H1 (cell line): ENCODE measurements around the gene PTPRH. TPM values are rescaled to one million over a fixed set of nuclear protein-coding genes. Genes with fewer than 3 reads are reported as not detected.

Experiments
- CTCF ChIA-PET: fragments of 300-600 bp; sonication (Branson Sonifier 250); formaldehyde crosslinking; loops from one replicate; lab custom pipeline; 2021; ENCODE audit not compliant: partially characterized antibody; lab: Charles Lee
- POLR2A ChIA-PET: fragments of 300-600 bp; sonication (Branson Sonifier 250); formaldehyde crosslinking; loops from one replicate; lab custom pipeline; 2021; ENCODE audit warnings: inconsistent platforms; ENCODE audit not compliant: partially characterized antibody; lab: Charles Lee
- DNase-seq, 2 experiments: peaks; one replicate each; pipeline versions ENCODE4 v3.0.0 to v3.0.0-alpha.2; 2010 to 2022; ENCODE audit warnings: low spot score in 2 of 2, low read depth in 1 of 2, mixed read lengths in 1 of 2
- FAIRE-seq: peaks from 2 replicates; lab custom pipeline; 2011; peaks lifted over from hg19 to GRCh38; lab: Jason Lieb, UNC
- H2AFZ ChIP-seq: 2 replicates; pipeline ENCODE4 v1.8.1; 2012; ENCODE audit warnings: low read length, inconsistent platforms
- H2AK5ac ChIP-seq: 2 replicates; pipeline ENCODE4 v1.6.1; 2013; ENCODE audit warnings: low read depth, low read length
- H2BK120ac ChIP-seq: replicated peaks from 2 replicates; pipeline ENCODE3; 2013; ENCODE audit warnings: low read depth, low read length, inconsistent platforms
- H2BK12ac ChIP-seq: 2 replicates; pipeline ENCODE4 v1.6.1; 2013; ENCODE audit warnings: low read depth, low read length
- H2BK15ac ChIP-seq: 2 replicates; pipeline ENCODE4 v1.6.1; 2013; ENCODE audit warnings: low read length
- H2BK20ac ChIP-seq: 2 replicates; pipeline ENCODE4 v1.6.1; 2013; ENCODE audit warnings: low read length
- H2BK5ac ChIP-seq: 2 replicates; pipeline ENCODE4 v1.6.1; 2013; ENCODE audit warnings: low read depth, low read length
- H3K14ac ChIP-seq: 2 replicates; pipeline ENCODE4 v1.6.1; 2013; ENCODE audit warnings: inconsistent platforms; ENCODE audit not compliant: insufficient read length
- H3K18ac ChIP-seq: 2 replicates; pipeline ENCODE4 v1.6.1; 2013; ENCODE audit warnings: low read length; ENCODE audit errors: extremely low read depth
- H3K23ac ChIP-seq: 2 replicates; pipeline ENCODE4 v1.6.1; 2013; ENCODE audit warnings: inconsistent platforms; ENCODE audit not compliant: insufficient read length
- H3K23me2 ChIP-seq: 2 replicates; pipeline ENCODE4 v1.6.1; 2013; ENCODE audit warnings: low read depth, low read length
- H3K27ac ChIP-seq: 2 replicates; pipeline ENCODE4 v1.6.1; 2011; ENCODE audit warnings: low read depth, low read length, inconsistent platforms
- H3K27me3 ChIP-seq, 4 experiments: replicated peaks in 1 of 4; 1 replicate in 1 of 4; 2 replicates in 3 of 4; pipeline versions ENCODE4 v1.6.1 to v1.8.1; 2011 to 2013; ENCODE audit warnings: low read length in 3 of 4, mild to moderate bottlenecking in 3 of 4, inconsistent platforms in 2 of 4, mixed read lengths in 2 of 4, moderate library complexity in 1 of 4; ENCODE audit not compliant: control insufficient read depth in 3 of 4, insufficient read depth in 3 of 4; ENCODE audit errors: extremely low read depth in 1 of 4
- H3K36me3 ChIP-seq, 4 experiments: 2 replicates each; pipeline versions ENCODE4 v1.6.1 to v1.8.1; 2011 to 2013; ENCODE audit warnings: mild to moderate bottlenecking in 4 of 4, low read length in 3 of 4, moderate library complexity in 2 of 4, control low read depth in 1 of 4, inconsistent platforms in 1 of 4; ENCODE audit not compliant: insufficient read depth in 4 of 4, control insufficient read depth in 2 of 4
- H3K4ac ChIP-seq: replicated peaks from 2 replicates; pipeline ENCODE3; 2013; ENCODE audit warnings: low read length, low read depth, mixed read lengths, inconsistent platforms; ENCODE audit not compliant: insufficient read length
- H3K4me1 ChIP-seq, 4 experiments: replicated peaks in 1 of 4; 1 replicate in 1 of 4; 2 replicates in 3 of 4; pipeline versions ENCODE4 v1.6.1 to v1.8.1; 2011 to 2013; ENCODE audit warnings: low read length in 3 of 4, inconsistent platforms in 2 of 4, mixed read lengths in 1 of 4; ENCODE audit not compliant: insufficient read depth in 4 of 4, control insufficient read depth in 3 of 4
- H3K4me2 ChIP-seq, 2 experiments: 2 replicates each; pipeline versions ENCODE4 v1.6.1 to v1.8.1; 2011 to 2013; ENCODE audit warnings: low read depth in 2 of 2, low read length in 2 of 2, control low read depth in 1 of 2, inconsistent platforms in 1 of 2, mild to moderate bottlenecking in 1 of 2; ENCODE audit not compliant: insufficient read depth in 1 of 2
- H3K4me3 ChIP-seq, 4 experiments: fragments of 200-600, 300-600 bp in 1 of 4; sonication (generic), shearing (Covaris generic), sonication (Bioruptor Twin) in 1 of 4; 2 replicates each; pipeline versions ENCODE4 v1.5.1 to v1.8.1; 2011 to 2016; ENCODE audit warnings: low read length in 4 of 4, low read depth in 3 of 4, control low read depth in 2 of 4, inconsistent platforms in 2 of 4, mild to moderate bottlenecking in 2 of 4, mixed read lengths in 1 of 4, moderate library complexity in 1 of 4; ENCODE audit not compliant: insufficient read depth in 2 of 4; ENCODE audit errors: extremely low read depth in 1 of 4
- H3K56ac ChIP-seq: replicated peaks from 2 replicates; pipeline ENCODE3; 2013; ENCODE audit warnings: low read depth, mild to moderate bottlenecking, mixed read lengths, low read length, inconsistent platforms; ENCODE audit not compliant: insufficient read length
- H3K79me1 ChIP-seq: 2 replicates; pipeline ENCODE4 v1.6.1; 2013; ENCODE audit warnings: low read depth, low read length, control low read depth
- H3K79me2 ChIP-seq, 2 experiments: 2 replicates each; pipeline versions ENCODE4 v1.6.1 to v1.8.1; 2012 to 2013; ENCODE audit warnings: low read length in 2 of 2, mild to moderate bottlenecking in 2 of 2, inconsistent platforms in 1 of 2; ENCODE audit not compliant: insufficient read depth in 2 of 2, control insufficient read depth in 1 of 2
- H3K9ac ChIP-seq, 4 experiments: replicated peaks in 1 of 4; 1 replicate in 1 of 4; 2 replicates in 3 of 4; pipeline versions ENCODE4 v1.6.1 to v1.8.1; 2011 to 2013; ENCODE audit warnings: low read depth in 3 of 4, low read length in 3 of 4, control low read depth in 2 of 4, mild to moderate bottlenecking in 2 of 4, moderate library complexity in 2 of 4, inconsistent platforms in 1 of 4; ENCODE audit errors: extremely low read depth in 1 of 4
- H3K9me3 ChIP-seq, 2 experiments: 2 replicates each; pipeline versions ENCODE4 v1.6.1 to v1.8.1; 2012 to 2013; ENCODE audit warnings: mild to moderate bottlenecking in 2 of 2, moderate library complexity in 2 of 2, control low read depth in 1 of 2, inconsistent platforms in 1 of 2, low read depth in 1 of 2, low read length in 1 of 2, mixed read lengths in 1 of 2; ENCODE audit not compliant: insufficient read depth in 2 of 2
- H4K20me1 ChIP-seq, 2 experiments: replicated peaks in 1 of 2; 2 replicates each; pipeline versions ENCODE3 to v1.8.1; 2011 to 2013; ENCODE audit warnings: inconsistent platforms in 2 of 2, low read length in 2 of 2, mild to moderate bottlenecking in 1 of 2; ENCODE audit not compliant: insufficient read depth in 2 of 2, control insufficient read depth in 1 of 2
- H4K5ac ChIP-seq: 2 replicates; pipeline ENCODE4 v1.6.1; 2013; ENCODE audit warnings: low read length, low read depth, mixed read lengths, inconsistent platforms; ENCODE audit not compliant: insufficient read length
- H4K8ac ChIP-seq: 2 replicates; pipeline ENCODE4 v1.8.0; 2013; ENCODE audit warnings: mild to moderate bottlenecking, moderate library complexity, low read length, inconsistent platforms; ENCODE audit not compliant: insufficient read depth; ENCODE audit errors: extremely low read depth
- H4K91ac ChIP-seq: replicated peaks from 2 replicates; pipeline ENCODE3; 2013; ENCODE audit warnings: low read length, mixed read lengths, inconsistent platforms; ENCODE audit not compliant: insufficient read length
- CBX5 ChIP-seq: fragments of 300-800, 300-1000 bp; sonication (generic); IDR thresholded peaks from 2 replicates; pipeline ENCODE4 v1.7.1; 2016; ENCODE audit warnings: antibody characterized with exemption, low read length, low read depth
- CREB1 ChIP-seq: IDR thresholded peaks from 2 replicates; pipeline ENCODE4 v1.6.1; 2012; ENCODE audit warnings: inconsistent platforms
- HDAC2 ChIP-seq, 2 experiments: fragments of 300-600 bp in 1 of 2; sonication (generic) in 1 of 2; IDR thresholded peaks; 2 replicates each; pipeline ENCODE4 v1.6.1; 2011 to 2012; ENCODE audit warnings: low read depth in 2 of 2, low read length in 2 of 2, mild to moderate bottlenecking in 2 of 2, moderate library complexity in 2 of 2, borderline replicate concordance in 1 of 2, inconsistent platforms in 1 of 2
- JUN ChIP-seq: IDR thresholded peaks from 2 replicates; pipeline ENCODE4 v1.6.1; 2011; ENCODE audit warnings: low read depth, mild to moderate bottlenecking, improper control_type of control experiment, low read length
- KDM1A ChIP-seq: fragments of 200-600, 300-600 bp; sonication (generic); IDR thresholded peaks from 2 replicates; pipeline ENCODE4 v1.7.1; 2016; ENCODE audit warnings: mild to moderate bottlenecking, low read length, borderline replicate concordance
- NANOG ChIP-seq: IDR thresholded peaks from 2 replicates; pipeline ENCODE4 v1.6.1; 2011; ENCODE audit warnings: low read length, low read depth, mild to moderate bottlenecking, inconsistent platforms; ENCODE audit not compliant: insufficient read depth, poor library complexity, severe bottlenecking
- POU5F1 ChIP-seq: IDR thresholded peaks from 2 replicates; pipeline ENCODE4 v1.6.1; 2011; ENCODE audit warnings: low read depth, mild to moderate bottlenecking, low read length, moderate library complexity
- SIX5 ChIP-seq: IDR thresholded peaks from 2 replicates; pipeline ENCODE4 v1.6.1; 2011; ENCODE audit warnings: mild to moderate bottlenecking, low read depth, low read length
- WGBS, 2 experiments: shearing (Covaris generic) in 1 of 2; methylation state at CpG; one replicate each; pipeline versions ENCODE4 v1.1.6 to v1.1.7; 2013 to 2015; ENCODE audit warnings: low lambda C conversion rate in 2 of 2, mixed read lengths in 2 of 2, inconsistent platforms in 1 of 2, low coverage in 1 of 2, missing lambda C conversion rate in 1 of 2; ENCODE audit not compliant: insufficient replicate concordance in 2 of 2, insufficient coverage in 1 of 2, insufficient read length in 1 of 2; ENCODE audit errors: extremely low coverage in 1 of 2, missing lambda C conversion rate in 1 of 2; 5-methylcytosine and 5-hydroxymethylcytosine counted together
- polyA plus RNA-seq, 7 experiments: library from polyadenylated mRNA; depleted of rRNA in 3 of 7; stranded (reverse) in 5 of 7; unstranded in 2 of 7; fragments of >200 nt in 5 of 7; fragments of 200-250 nt in 2 of 7; gene quantifications; 1 replicate in 5 of 7; 2 replicates in 1 of 7; 4 replicates in 1 of 7; pipeline versions ENCODE4 v1.2.1 to v1.2.3, GENCODE V29; 2011 to 2013; ENCODE audit warnings: missing spikeins in 2 of 7, mixed read lengths in 2 of 7
- total RNA-seq: library from RNA; stranded (reverse); fragmentation: NEBNext Ultra II Directional; extraction: Animal tissue kit (Norgen Biotek cat#: 25700); gene quantifications from 2 replicates; pipeline ENCODE4 v1.2.1, GENCODE V29; 2021

PTPRH gene
- total and polyA plus RNA-seq, 2 of the 8 experiments (the other 6 are each of a cell fraction or from before 2014, with no cell fraction given), result 0.30 to 0.39 TPM

DNA sequence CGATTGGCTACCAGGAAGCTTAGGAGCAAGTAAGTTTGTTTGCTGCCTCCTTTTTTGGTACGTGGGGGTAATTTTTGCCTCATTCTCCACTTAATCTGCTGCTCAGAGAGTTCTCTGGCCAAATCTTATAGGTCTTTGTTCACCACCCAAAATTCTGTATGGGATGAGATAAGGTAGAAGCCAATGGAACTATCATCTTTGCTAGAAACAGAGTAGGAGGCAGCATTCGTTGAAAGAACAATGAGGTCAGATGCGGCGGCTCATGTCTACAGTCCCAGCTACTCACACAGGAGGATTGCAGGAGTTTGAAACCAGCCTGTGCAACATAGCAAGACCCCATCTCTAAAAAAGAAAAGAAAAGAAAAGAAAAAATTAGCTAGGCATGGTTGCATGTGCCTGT lies 37.9 kb downstream of the PTPRH start:
- no peak overlapping the region for H3K14ac ChIP-seq
- no peak overlapping the region for H2BK120ac ChIP-seq
- no peak overlapping the region for H2AFZ ChIP-seq
- H3K27me3 ChIP-seq, result peaks cover 2 to 54% (median 28%) of the 10 kb centered on the region in 4 experiments; a peak in 6 of 7 replicates
- ChIA-PET CTCF (interaction anchor here (1.2 to 1.6 kb wide), 3 partner anchors 11 to 31 kb away, joined by 4 read pairs; no protein-coding TSS in a partner anchor), POLR2A (interaction anchor here (1.0 kb wide), 1 partner anchor 11 kb away, joined by 5 read pairs; no protein-coding TSS in a partner anchor)
- no peak overlapping the region for H2BK5ac ChIP-seq
- 76% methylated on average over 5 of the region's 5 CpGs; no CpG with 5 or more reads in 1 of the 2 experiments for WGBS, 2 experiments
- no peak overlapping the region for H3K9ac ChIP-seq
- no peak overlapping the region for H3K56ac ChIP-seq
- H3K18ac ChIP-seq, result no peak overlapping the region
- no peak overlapping the region for H3K4me2 ChIP-seq
- H3K23me2 ChIP-seq, result peaks cover 13% of the 10 kb centered on the region; the same call in 1 of the 2 replicates
- DNase-seq (no peak), FAIRE-seq (no peak)
- H3K79me1 ChIP-seq, result no peaks in the 10 kb centered on the region
- no peak overlapping the region for H3K4ac ChIP-seq
- no peaks in the 10 kb centered on the region for H4K20me1 ChIP-seq
- no peak overlapping the region for H2AK5ac ChIP-seq
- H3K4me1 ChIP-seq, result peaks cover 7 to 18% (median 14%) of the 10 kb centered on the region in 4 experiments
- H3K23ac ChIP-seq, result no peak overlapping the region
- H2BK12ac ChIP-seq, result no peak overlapping the region
- H4K5ac ChIP-seq, result no peak overlapping the region
- H3K4me3 ChIP-seq, result no peak overlapping the region
- H2BK15ac ChIP-seq, result no peak overlapping the region
- no peak overlapping the region for H4K8ac ChIP-seq
- no peaks in the 10 kb centered on the region for H3K36me3 ChIP-seq
- H3K79me2 ChIP-seq, result no peaks in the 10 kb centered on the region
- H2BK20ac ChIP-seq, result no peak overlapping the region
- H3K9me3 ChIP-seq, result no peaks in the 10 kb centered on the region
- H3K27ac ChIP-seq, result no peak overlapping the region
- H4K91ac ChIP-seq, result no peak overlapping the region
- no peak for TF ChIP-seq HDAC2 (IDR thresholded peaks at IDR 0.05; ENCODE audit: borderline replicate concordance in 1 of 2, low read depth in 2 of 2, low read length in 2 of 2)
- no peak for TF ChIP-seq CREB1
- no peak for TF ChIP-seq SIX5
- no peak for TF ChIP-seq CBX5
- no peak for TF ChIP-seq POU5F1
- no peak for TF ChIP-seq KDM1A
- TF ChIP-seq JUN, result no peak
- no peak for TF ChIP-seq NANOG
